SK-N-SH (cell line): ENCODE measurements around the gene FAM114A1. TPM values are rescaled to one million over a fixed set of nuclear protein-coding genes. Genes with fewer than 3 reads are reported as not detected.

ENCODE experiments used
- CTCF ChIA-PET: fragments of 300-600, 350-600 bp; formaldehyde crosslinking; extraction: SDS; loops from one replicate; lab custom pipeline; 2021; lab: Yijun Ruan, JAX
- POLR2A ChIA-PET: fragments of 350-600 bp; sonication (Branson Sonifier 250); formaldehyde crosslinking; extraction: SDS; loops from one replicate; lab custom pipeline; 2020; ENCODE audit warnings: antibody characterized with exemption, inconsistent platforms; lab: Yijun Ruan, JAX
- DNase-seq: peaks from one replicate; pipeline ENCODE4 v3.0.0; 2012
- H2AFZ ChIP-seq: fragments of 200-600 bp; sonication (generic); 2 replicates; pipeline ENCODE4 v1.8.1; 2016; ENCODE audit warnings: antibody characterized with exemption, mild to moderate bottlenecking, low read depth
- H3F3A ChIP-seq: fragments of 200-600 bp; sonication (generic); replicated peaks from 2 replicates; pipeline ENCODE3; 2016; ENCODE audit warnings: antibody characterized with exemption, mild to moderate bottlenecking; ENCODE audit not compliant: insufficient read depth
- H3K27ac ChIP-seq, 2 experiments: fragments of 200-500 bp in 1 of 2; fragments of 200-600 bp in 1 of 2; sonication (Bioruptor generic) in 1 of 2; sonication (generic), shearing (Covaris generic) in 1 of 2; 2 replicates each; pipeline versions ENCODE4 v1.5.1 to v1.6.1; 2014 to 2016; ENCODE audit warnings: low read depth in 2 of 2, inconsistent platforms in 1 of 2, low read length in 1 of 2, mild to moderate bottlenecking in 1 of 2, mixed read lengths in 1 of 2
- H3K27me3 ChIP-seq: fragments of 200-600 bp; sonication (generic), shearing (Covaris generic); 2 replicates; pipeline ENCODE4 v1.6.1; 2016; ENCODE audit warnings: mixed run types; ENCODE audit not compliant: insufficient read depth
- H3K36me3 ChIP-seq, 2 experiments: fragments of 200-500 bp in 1 of 2; fragments of 200-600 bp in 1 of 2; sonication (Bioruptor generic) in 1 of 2; sonication (generic) in 1 of 2; replicated peaks in 1 of 2; 2 replicates each; pipeline versions ENCODE3 to v1.5.1; 2014 to 2016; ENCODE audit warnings: low read length in 1 of 2, mild to moderate bottlenecking in 1 of 2; ENCODE audit not compliant: insufficient read depth in 2 of 2, control insufficient read depth in 1 of 2
- H3K4me1 ChIP-seq, 2 experiments: fragments of 200-500 bp in 1 of 2; fragments of 200-600 bp in 1 of 2; sonication (Bioruptor generic) in 1 of 2; sonication (generic), shearing (Covaris generic) in 1 of 2; 2 replicates each; pipeline versions ENCODE4 v1.5.1 to v1.6.1; 2014 to 2016; ENCODE audit warnings: low read depth in 1 of 2, low read length in 1 of 2, mixed run types in 1 of 2; ENCODE audit not compliant: insufficient read depth in 2 of 2, control insufficient read depth in 1 of 2
- H3K4me2 ChIP-seq: fragments of 200-600 bp; sonication (generic), shearing (Covaris generic); 2 replicates; pipeline ENCODE4 v1.6.1; 2017; ENCODE audit warnings: mixed run types
- H3K4me3 ChIP-seq, 2 experiments: fragments of 200-500 bp in 1 of 2; fragments of 200-600 bp in 1 of 2; sonication (Bioruptor generic) in 1 of 2; sonication (generic), shearing (Covaris generic) in 1 of 2; 2 replicates each; pipeline versions ENCODE4 v1.5.1 to v1.8.1; 2014 to 2016; ENCODE audit warnings: low read depth in 2 of 2, inconsistent platforms in 1 of 2, low read length in 1 of 2, mild to moderate bottlenecking in 1 of 2, mixed read lengths in 1 of 2, moderate library complexity in 1 of 2
- H3K79me2 ChIP-seq: fragments of 200-600 bp; sonication (generic); 2 replicates; pipeline ENCODE4 v1.8.1; 2017; ENCODE audit warnings: mild to moderate bottlenecking; ENCODE audit not compliant: insufficient read depth
- H3K9ac ChIP-seq: fragments of 200-600 bp; sonication (generic); 2 replicates; pipeline ENCODE4 v1.6.1; 2017; ENCODE audit warnings: mixed run types
- H3K9me2 ChIP-seq: fragments of 200-600 bp; sonication (generic); 2 replicates; pipeline ENCODE4 v1.6.1; 2017; ENCODE audit warnings: mixed run types
- H3K9me3 ChIP-seq: fragments of 200-600 bp; sonication (generic); 2 replicates; pipeline ENCODE4 v1.6.1; 2017; ENCODE audit warnings: mixed run types, mild to moderate bottlenecking, moderate library complexity
- H4K20me1 ChIP-seq: fragments of 200-600 bp; sonication (generic); 2 replicates; pipeline ENCODE4 v1.6.1; 2017; ENCODE audit warnings: mild to moderate bottlenecking, mixed run types; ENCODE audit not compliant: insufficient read depth
- CTCF ChIP-seq: fragments of 200-600 bp; sonication (generic); IDR thresholded peaks from 2 replicates; pipeline ENCODE4 v1.6.1; 2017; ENCODE audit warnings: antibody characterized with exemption, mild to moderate bottlenecking, moderate library complexity
- ELF1 ChIP-seq: IDR thresholded peaks from 2 replicates; pipeline ENCODE4 v1.4.0; 2012
- EZH2phosphoT487 ChIP-seq: fragments of 200-600 bp; sonication (generic); IDR thresholded peaks from 2 replicates; pipeline ENCODE4 v1.6.1; 2017; ENCODE audit warnings: low read depth, mixed run types, mild to moderate bottlenecking, antibody characterized with exemption, moderate library complexity, borderline replicate concordance
- FOSL2 ChIP-seq: IDR thresholded peaks from 2 replicates; pipeline ENCODE4 v1.4.0; 2012; ENCODE audit warnings: low read depth, mild to moderate bottlenecking, moderate library complexity, borderline replicate concordance
- FOXM1 ChIP-seq: IDR thresholded peaks from 2 replicates; pipeline ENCODE4 v1.4.0; 2012; ENCODE audit warnings: low read depth, mild to moderate bottlenecking
- MEF2A ChIP-seq: IDR thresholded peaks from 2 replicates; pipeline ENCODE4 v1.4.0; 2012; ENCODE audit warnings: low read depth, borderline replicate concordance
- PBX3 ChIP-seq: IDR thresholded peaks from 2 replicates; pipeline ENCODE4; 2012
- RXRA ChIP-seq: IDR thresholded peaks from 2 replicates; pipeline ENCODE4 v1.4.0; 2012; ENCODE audit warnings: low read depth, mild to moderate bottlenecking, borderline replicate concordance
- USF2 ChIP-seq: fragments of 150-350 bp; IDR thresholded peaks from 2 replicates; pipeline ENCODE4 v1.6.1; 2017; ENCODE audit warnings: antibody characterized with exemption, low read length, low read depth, borderline replicate concordance
- ZBTB33 ChIP-seq: IDR thresholded peaks from 2 replicates; pipeline ENCODE4 v1.4.0; 2012; ENCODE audit warnings: low read depth, borderline replicate concordance
- WGBS: methylation state at CpG from one replicate; pipeline ENCODE4 v1.1.6; 2017; ENCODE audit warnings: low lambda C conversion rate; 5-methylcytosine and 5-hydroxymethylcytosine counted together
- polyA plus RNA-seq, 3 experiments: library from polyadenylated mRNA; depleted of rRNA; stranded (reverse); fragments of >200 nt; gene quantifications; 2 replicates each; pipeline ENCODE4 v1.2.3, GENCODE V29; 2012

The FAM114A1 gene
- polyA plus RNA-seq, 1 of the 3 experiments (the other 2 are of a cell fraction) = 54.2 TPM

GRCh38 chr4:38948551-38948950 is 80.9 kb downstream of the FAM114A1 start (continued):
- TF ChIP-seq USF2 = no peak
- TF ChIP-seq ZBTB33 = no peak
- TF ChIP-seq CTCF = no peak

- Histone ChIP-seq H3K36me3 (peaks cover 0 to 14% of the 10 kb centered on the region in 2 experiments), H3K79me2 (no peaks in the 10 kb centered on the region), H3K4me1 (peaks cover 10 to 13% of the 10 kb centered on the region in 2 experiments), H3F3A (peaks cover 36% of the 10 kb centered on the region), H3K9ac (no peak overlapping the region), H3K4me2 (peak overlapping the region; percentile 47; the same call in 1 of the 2 replicates), H3K27me3 (no peaks in the 10 kb centered on the region), H4K20me1 (no peaks in the 10 kb centered on the region), H3K9me3 (no peaks in the 10 kb centered on the region), H2AFZ (no peak overlapping the region), H3K9me2 (no peaks in the 10 kb centered on the region), H3K4me3 (no peak overlapping the region), H3K27ac (peak overlapping the region in 1 of 2 experiments; percentile 76; a peak in 3 of 4 replicates)
- ChIA-PET POLR2A (no interaction called here), CTCF (interaction anchor here (0.5 to 2.6 kb wide), 4 partner anchors 9 to 30 kb away, joined by 3 to 7 read pairs (median 4); no protein-coding TSS in a partner anchor)
- DNase-seq = no peak
- WGBS = 50% methylated on average over 5 of the region's 5 CpGs
- TF ChIP-seq FOXM1 (no peak), MEF2A (no peak), ELF1 (no peak), FOSL2 (no peak), RXRA (no peak), PBX3 (peak; percentile 23; the same call in 1 of the 2 replicates), EZH2phosphoT487 (no peak)
Observed at GRCh38 chr4:38949411-38950051, 81.9 kb downstream of the FAM114A1 start.
